HUES48 (cell line): ENCODE results near the gene EMD.
A peak's percentile ranks its signal among the peaks of the same experiment; 100 is the strongest.
"Not testable (repeated sequence)": the region's sequence is repeated elsewhere in the genome, so short reads cannot be mapped to it uniquely, and the experiment has no call there.

Source experiments
- H3K27ac ChIP-seq: one replicate; pipeline ENCODE4 v1.7.0; 2013; ENCODE audit warnings: low read depth, low read length, inconsistent platforms
- H3K27me3 ChIP-seq: 2 replicates; pipeline ENCODE4 v1.6.1; 2013; ENCODE audit warnings: mild to moderate bottlenecking, low read length; ENCODE audit not compliant: control insufficient read depth, insufficient read depth
- H3K36me3 ChIP-seq: 2 replicates; pipeline ENCODE4 v1.6.1; 2013; ENCODE audit warnings: low read length; ENCODE audit not compliant: control insufficient read depth, insufficient read depth
- H3K4me1 ChIP-seq: 2 replicates; pipeline ENCODE4 v1.6.1; 2013; ENCODE audit warnings: mild to moderate bottlenecking, low read length; ENCODE audit not compliant: control insufficient read depth, insufficient read depth
- H3K4me3 ChIP-seq: 2 replicates; pipeline ENCODE4 v1.5.1; 2013; ENCODE audit warnings: mild to moderate bottlenecking, low read depth, low read length
- H3K9ac ChIP-seq: 2 replicates; pipeline ENCODE4 v1.6.1; 2013; ENCODE audit warnings: mild to moderate bottlenecking, low read depth, low read length, moderate library complexity
- H3K9me3 ChIP-seq: 2 replicates; pipeline ENCODE4 v1.6.1; 2013; ENCODE audit warnings: low read length; ENCODE audit not compliant: control insufficient read depth, insufficient read depth

Gene EMD

DNA sequence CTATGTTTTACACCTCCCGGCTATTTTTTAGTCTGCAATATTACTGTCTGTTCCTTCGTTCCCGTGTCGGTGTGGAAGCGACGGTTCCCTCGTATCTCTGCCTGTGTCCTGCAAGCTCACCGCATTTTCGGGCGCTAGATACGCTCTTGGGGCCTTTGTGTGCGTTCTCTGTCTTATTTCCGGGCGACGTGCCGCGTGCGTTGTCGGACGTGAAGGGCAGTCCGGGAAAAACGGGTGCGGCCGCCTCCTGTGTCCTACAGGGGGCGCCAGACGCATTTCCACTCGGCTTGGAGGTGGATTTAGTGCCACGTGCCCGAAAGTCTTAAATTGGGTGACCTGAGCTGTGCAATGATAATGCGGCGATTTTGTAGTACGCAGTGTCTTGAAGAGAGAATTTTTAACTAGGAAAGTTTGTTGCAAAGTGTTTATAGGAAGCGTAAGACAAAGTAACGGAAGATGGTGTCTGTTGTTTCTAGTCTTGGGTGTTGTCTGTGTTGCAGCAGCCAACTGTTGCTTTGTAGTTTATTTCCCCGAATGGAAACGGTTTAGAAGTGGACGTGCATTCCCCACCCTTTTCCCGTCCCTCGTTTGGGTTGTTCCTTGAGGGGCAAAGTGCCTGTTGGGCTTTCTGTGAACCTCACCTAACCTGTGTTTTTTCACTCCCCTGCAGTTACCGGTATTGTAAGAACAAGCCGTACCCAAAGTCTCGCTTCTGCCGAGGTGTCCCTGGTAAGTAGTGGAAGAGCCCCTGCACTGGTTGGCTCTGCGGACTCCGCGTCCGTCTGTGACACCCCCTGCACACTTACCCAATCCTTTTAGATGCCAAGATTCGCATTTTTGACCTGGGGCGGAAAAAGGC, 19.8 kb downstream of the EMD start:
- Histone ChIP-seq H3K27ac (peak overlapping the region; percentile 96), H3K36me3 (peaks cover 20% of the 10 kb centered on the region), H3K9ac (peak overlapping the region; percentile 96), H3K9me3 (peaks cover 16% of the 10 kb centered on the region), H3K27me3 (no peaks in the 10 kb centered on the region), H3K4me1 (no peaks in the 10 kb centered on the region), H3K4me3 (peak overlapping the region; percentile 79)

DNA sequence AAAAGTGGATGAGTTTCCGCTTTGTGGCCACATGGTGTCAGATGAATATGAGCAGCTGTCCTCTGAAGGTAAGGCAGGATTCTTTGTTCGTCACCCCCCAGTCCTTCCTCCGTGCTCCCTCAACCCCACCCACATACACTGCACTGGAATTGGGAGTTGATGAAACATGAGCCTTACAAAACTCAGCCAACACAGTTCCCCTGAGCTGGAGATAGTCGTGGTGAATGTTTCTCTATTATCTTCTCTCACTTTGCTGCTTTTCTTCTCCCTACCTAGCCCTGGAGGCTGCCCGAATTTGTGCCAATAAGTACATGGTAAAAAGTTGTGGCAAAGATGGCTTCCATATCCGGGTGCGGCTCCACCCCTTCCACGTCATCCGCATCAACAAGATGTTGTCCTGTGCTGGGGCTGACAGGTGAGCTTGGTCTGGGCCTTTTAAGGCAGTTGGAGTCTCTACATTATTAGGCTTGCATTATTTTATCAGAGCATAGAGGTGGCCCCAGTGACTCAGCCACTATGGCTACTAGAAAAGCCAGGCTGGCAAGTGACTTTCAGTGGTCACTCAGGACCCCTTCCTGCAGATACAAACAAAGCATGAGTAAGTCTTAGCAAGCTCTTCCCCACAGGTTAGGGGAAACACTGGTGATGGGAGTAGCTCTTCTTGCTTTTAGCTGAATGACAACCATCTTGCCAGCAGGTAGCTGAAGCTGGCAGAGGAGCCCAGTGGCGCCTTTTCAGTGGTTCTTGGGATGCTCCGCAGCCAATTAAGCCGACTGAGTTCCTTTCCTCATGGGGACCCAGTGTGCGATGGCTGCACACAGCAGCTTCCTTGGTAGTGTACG, 20.7 kb downstream of the EMD start:
- H3K4me1 ChIP-seq = no peaks in the 10 kb centered on the region
- H3K27me3 ChIP-seq = no peaks in the 10 kb centered on the region
- H3K9ac ChIP-seq = peak overlapping the region; percentile 96
- peak overlapping the region; percentile 96 for H3K27ac ChIP-seq
- peaks cover 20% of the 10 kb centered on the region for H3K36me3 ChIP-seq
- peak overlapping the region; percentile 79 for H3K4me3 ChIP-seq
- H3K9me3 ChIP-seq = peaks cover 20% of the 10 kb centered on the region

DNA sequence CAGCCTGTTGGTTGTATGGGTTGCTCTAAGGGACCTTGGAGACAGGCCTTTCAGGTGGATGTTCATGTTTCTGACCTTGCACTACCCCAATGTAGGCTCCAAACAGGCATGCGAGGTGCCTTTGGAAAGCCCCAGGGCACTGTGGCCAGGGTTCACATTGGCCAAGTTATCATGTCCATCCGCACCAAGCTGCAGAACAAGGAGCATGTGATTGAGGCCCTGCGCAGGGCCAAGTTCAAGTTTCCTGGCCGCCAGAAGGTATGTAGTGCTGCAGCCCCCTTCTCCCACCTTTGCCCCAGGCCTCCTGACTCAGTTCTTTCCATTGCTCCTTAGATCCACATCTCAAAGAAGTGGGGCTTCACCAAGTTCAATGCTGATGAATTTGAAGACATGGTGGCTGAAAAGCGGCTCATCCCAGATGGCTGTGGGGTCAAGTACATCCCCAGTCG, 21.3 kb downstream of the EMD start:
- Histone ChIP-seq H3K9me3 (peaks cover 25% of the 10 kb centered on the region), H3K27ac (peak overlapping the region; percentile 96), H3K36me3 (peaks cover 20% of the 10 kb centered on the region), H3K9ac (0 out of 2 replicates have a peak overlapping the region, but pooled peaks have one; percentile 96)
- H3K4me1 ChIP-seq, H3K4me3 ChIP-seq, H3K27me3 ChIP-seq: not testable (repeated sequence)

DNA sequence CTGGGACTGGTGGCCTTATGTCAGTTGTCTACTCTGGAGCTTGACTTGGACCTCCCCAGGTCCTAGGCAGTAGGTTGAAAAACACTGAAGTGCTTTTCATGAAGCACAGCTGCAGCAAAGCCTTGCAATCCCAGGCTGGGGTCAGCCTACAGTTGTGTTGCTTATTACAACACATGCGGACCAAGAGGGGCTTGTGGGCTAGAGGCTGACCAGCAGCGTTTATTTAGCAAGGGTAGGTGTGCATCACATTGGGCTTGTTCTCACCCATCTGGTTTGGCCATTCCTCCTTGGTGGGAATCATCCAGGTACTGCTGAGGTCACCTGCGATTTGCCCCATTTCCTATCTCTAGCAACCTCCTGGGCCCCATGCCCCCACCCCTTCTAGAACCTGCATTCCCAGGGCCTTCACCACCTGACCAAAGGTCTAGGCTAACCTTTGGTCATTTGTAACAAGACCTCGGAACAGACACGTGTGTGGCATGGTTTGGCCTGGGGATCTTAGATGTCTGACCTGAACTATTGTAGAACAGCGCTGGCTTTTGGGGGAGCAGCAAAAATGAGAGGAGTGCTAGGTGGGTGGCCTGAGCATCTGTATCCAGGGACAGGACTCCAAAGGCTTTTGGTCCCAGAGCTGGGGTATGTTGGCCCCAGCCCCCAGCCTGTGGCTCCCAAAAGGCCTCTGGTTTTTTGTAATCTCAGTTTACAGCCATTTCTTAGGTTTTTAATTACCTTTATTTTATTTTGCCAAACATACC, 22.1 kb downstream of the EMD start:
- Histone ChIP-seq H3K9me3 (peaks cover 25% of the 10 kb centered on the region), H3K27me3 (no peaks in the 10 kb centered on the region), H3K4me1 (no peaks in the 10 kb centered on the region), H3K36me3 (peaks cover 20% of the 10 kb centered on the region), H3K27ac (peak overlapping the region; percentile 96), H3K4me3 (no peak overlapping the region), H3K9ac (no peak overlapping the region)

- H3K4me3 ChIP-seq = no peak overlapping the region
- peaks cover 20% of the 10 kb centered on the region for H3K36me3 ChIP-seq
- peak overlapping the region; percentile 96 for H3K27ac ChIP-seq
- H3K9me3 ChIP-seq = peaks cover 25% of the 10 kb centered on the region
- no peaks in the 10 kb centered on the region for H3K27me3 ChIP-seq
- no peak overlapping the region for H3K9ac ChIP-seq
- no peaks in the 10 kb centered on the region for H3K4me1 ChIP-seq
These were observed 23.0 kb downstream of the EMD start for GRCh38 chrX:154401918-154402621.

GRCh38 chrX:154402622-154403127, 23.6 kb downstream of the EMD start:
- Histone ChIP-seq H3K4me1 (no peaks in the 10 kb centered on the region), H3K27ac (no peak overlapping the region), H3K27me3 (no peaks in the 10 kb centered on the region), H3K9me3 (peaks cover 25% of the 10 kb centered on the region), H3K4me3 (no peak overlapping the region), H3K9ac (no peak overlapping the region), H3K36me3 (peaks cover 20% of the 10 kb centered on the region)

- Histone ChIP-seq H3K4me1 (no peaks in the 10 kb centered on the region), H3K4me3 (no peak overlapping the region), H3K9ac (no peak overlapping the region), H3K9me3 (peaks cover 26% of the 10 kb centered on the region), H3K27ac (no peak overlapping the region), H3K36me3 (peaks cover 20% of the 10 kb centered on the region), H3K27me3 (no peaks in the 10 kb centered on the region)
These were observed 24.1 kb downstream of the EMD start for GRCh38 chrX:154403192-154403591.

DNA sequence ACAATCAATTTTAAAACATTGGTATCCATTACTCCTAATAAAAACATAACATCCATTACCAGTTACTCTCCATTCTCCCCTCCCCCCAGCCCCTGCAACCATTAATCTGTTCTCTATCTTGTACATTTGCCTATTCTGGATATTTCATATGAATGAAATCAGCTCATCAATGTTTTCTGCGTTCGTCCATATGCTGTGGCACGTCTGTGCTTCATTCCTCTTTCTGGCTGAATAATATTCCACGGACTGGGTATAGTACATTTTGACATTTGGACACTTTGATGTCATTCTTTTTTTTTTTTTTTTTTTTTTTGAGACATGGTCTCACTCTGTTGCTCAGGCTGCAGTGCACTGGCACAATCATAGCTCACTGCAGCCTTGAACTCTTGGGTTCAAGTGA, 24.8 kb downstream of the EMD start:
- H3K27me3 ChIP-seq = no peaks in the 10 kb centered on the region
- no peak overlapping the region for H3K4me3 ChIP-seq
- no peak overlapping the region for H3K9ac ChIP-seq
- H3K4me1 ChIP-seq = no peaks in the 10 kb centered on the region
- H3K9me3 ChIP-seq = peaks cover 31% of the 10 kb centered on the region
- no peak overlapping the region for H3K27ac ChIP-seq
- peaks cover 19% of the 10 kb centered on the region for H3K36me3 ChIP-seq

DNA sequence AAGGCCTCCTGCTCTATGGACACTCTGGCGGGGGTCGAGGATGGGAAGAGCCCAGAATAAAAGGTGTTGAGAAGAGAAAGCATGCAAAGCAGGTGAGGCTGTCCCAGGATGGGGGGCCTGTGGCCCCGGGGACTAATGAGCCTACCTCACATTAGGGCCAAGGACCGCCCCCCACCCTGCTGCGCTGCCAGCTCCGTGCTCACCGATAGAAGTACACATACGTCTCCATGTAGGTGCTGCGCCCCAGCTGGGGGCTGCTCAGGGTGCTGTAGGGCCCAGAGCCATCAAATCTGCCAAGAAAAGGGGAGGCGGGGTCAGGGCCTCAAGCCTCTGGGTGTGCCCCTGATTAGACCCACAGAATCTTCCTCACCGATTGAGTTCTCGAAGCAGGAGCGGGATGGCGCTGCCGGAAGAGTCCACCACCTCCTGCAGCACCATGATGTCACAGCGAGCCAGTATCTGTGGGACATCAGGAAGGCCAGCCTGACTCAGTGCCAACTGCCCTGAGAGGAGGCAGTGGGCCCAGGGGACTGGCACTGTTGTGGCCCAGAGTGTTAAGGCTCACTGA, 25.6 kb downstream of the EMD start:
- Histone ChIP-seq H3K27ac (no peak overlapping the region), H3K9me3 (peaks cover 24% of the 10 kb centered on the region), H3K36me3 (peaks cover 10% of the 10 kb centered on the region), H3K27me3 (no peaks in the 10 kb centered on the region), H3K4me3 (no peak overlapping the region), H3K9ac (no peak overlapping the region), H3K4me1 (no peaks in the 10 kb centered on the region)
